ENCODE data around the gene ASCL2.

The ASCL2 gene

GRCh38 chr11:2224254-2224653, 46.1 kb downstream of the ASCL2 start:
- DNase-seq, result no peak

DNA sequence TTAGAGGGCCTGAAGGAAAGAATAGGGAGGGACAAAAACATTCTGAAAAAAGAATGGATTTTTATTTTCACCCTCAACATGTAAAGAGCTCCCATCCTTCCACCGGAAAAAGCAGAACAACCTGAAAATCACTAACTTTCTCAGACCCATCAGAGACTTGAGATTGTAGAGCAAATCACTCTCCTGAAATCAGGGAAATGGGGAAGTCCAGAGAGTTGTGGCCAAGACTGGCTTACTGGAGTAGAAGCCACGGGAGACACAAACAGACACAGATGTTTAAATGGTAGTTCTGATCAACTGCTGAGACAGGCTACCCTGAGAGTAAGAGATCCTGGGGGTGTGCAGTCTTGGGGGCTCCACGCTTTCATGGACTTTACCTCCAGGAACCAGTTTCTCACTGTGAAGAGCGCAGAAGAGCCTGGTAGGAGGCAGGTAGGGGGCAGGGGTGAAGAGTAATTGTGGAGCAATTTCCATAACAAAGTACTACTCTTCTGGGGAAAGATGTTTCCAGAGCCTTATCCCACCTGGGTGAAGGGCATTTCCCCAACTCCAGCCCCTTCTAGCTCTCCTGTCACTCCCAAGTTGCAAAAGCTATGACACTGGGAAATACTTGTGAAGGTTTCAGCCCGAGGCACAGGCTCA, 47.1 kb downstream of the ASCL2 start:
- DNase-seq, result no peak

DNA sequence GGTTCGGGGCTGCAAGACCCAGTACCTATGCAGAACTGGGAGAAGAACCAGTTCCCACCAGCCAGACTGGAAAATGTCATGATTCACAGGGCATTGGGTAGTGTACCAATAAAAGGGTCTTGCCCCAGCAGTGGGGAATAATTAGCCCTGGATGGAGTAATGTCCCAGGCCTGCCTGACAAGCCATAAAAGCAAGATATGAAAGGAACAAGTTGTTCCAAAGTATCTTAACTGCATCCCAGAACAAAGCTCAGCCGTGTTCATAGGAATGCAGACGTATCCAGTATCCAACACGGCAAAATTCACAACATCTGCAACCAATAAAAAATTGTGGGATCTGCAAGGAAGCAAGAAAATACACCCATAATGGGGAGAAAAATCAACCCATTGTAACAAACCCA, 47.9 kb downstream of the ASCL2 start:
- no peak for DNase-seq

- DNase-seq, result no peak
These were observed 48.8 kb downstream of the ASCL2 start for GRCh38 chr11:2221591-2221990.

DNA sequence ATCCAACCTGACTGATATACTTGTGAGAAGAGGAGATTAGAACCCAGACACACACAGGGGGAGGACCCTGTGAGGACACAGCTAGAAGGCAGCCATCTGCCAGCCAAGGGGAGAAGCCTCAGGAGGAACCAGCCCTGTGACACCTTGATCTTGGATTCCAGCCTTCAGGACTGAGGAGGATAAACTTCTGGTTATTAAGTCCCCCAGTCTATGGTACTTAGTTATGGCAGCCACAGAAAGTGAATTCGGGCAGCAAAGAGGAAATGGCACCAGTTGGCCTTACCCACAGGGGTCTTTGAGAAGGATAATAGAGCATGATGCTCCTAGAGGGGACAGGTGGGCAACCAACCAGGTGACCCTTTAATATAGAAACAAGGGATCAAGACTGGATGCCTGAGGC, 49.4 kb downstream of the ASCL2 start:
- no peak for DNase-seq

DNA sequence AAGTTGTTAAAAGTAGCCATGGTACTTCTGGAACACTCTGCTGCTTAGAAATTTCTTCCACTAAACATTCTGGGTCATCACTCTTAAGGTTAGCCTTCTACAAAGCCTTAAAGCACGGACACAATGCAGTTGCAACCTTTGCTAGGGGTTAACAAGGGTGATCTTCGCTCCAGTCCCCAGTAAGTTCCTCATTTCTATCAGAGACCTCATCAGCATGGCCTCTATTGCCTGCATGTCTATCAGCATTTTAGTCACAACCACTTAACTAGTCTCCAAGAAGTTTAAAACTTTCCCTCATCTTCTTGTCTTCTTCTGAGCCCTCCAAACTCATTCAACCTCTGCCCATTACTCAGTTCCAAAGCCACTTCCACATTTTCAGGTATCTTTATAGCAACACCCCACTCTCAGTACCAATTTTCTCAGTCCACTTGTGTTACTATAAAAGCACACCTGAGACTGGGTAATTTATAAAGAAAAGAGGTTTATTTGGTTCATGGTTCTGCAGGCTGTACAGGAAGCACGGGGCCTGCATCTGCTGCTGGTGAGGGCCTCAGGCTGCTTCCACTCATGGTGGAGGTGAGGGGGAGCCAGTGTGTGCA, 50.1 kb downstream of the ASCL2 start:
- DNase-seq, result no peak

DNA sequence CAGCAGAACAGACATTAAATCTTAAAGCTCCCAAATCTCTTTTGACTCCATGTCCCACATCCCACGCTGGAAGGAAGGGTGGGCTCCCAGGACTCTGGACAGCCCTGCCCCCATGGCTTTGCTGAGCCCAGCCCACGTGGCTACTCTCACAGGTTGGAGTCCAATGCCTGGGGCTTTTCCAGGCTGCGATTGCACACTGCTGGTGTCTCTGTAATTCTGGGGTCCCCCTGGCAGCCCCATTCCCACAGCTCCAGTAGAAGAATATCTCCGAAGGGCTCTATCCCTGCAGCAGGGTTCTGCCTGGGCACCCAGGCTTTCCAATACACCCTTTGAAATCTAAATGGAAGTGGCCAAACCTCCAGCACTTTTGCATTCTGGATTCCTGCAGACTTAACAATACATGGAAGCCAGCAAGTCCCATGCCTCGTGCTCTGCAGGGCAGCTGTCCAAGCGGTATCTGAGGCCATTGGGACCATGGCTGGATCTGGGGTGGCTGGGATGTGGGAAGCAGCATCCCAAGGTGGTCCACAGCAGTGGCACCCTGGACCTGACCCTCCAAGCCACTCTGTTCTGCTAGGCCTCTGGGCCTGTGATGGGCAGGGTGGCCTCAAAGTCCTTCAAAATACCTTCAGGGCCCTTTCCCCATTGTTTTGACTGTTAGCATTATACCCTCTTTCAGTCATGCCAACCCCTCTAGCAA, 50.9 kb downstream of the ASCL2 start:
- DNase-seq, result no peak
